SK-N-SH treated with all-trans-retinoic acid at 6 μM for 48 hours (cell line): ENCODE results near the gene PLGLB2.
"Not testable (repeated sequence)": the region's sequence is repeated elsewhere in the genome, so short reads cannot be mapped to it uniquely, and the experiment has no call there.

Experiments used
- ATAC-seq: fragments of 200-7000 bp; cut with Tn5 transposase; 3 replicates; pipeline ENCODE4 v1.9.1; 2020; ENCODE audit warnings: mild to moderate bottlenecking, moderate library complexity

Gene PLGLB2

DNA sequence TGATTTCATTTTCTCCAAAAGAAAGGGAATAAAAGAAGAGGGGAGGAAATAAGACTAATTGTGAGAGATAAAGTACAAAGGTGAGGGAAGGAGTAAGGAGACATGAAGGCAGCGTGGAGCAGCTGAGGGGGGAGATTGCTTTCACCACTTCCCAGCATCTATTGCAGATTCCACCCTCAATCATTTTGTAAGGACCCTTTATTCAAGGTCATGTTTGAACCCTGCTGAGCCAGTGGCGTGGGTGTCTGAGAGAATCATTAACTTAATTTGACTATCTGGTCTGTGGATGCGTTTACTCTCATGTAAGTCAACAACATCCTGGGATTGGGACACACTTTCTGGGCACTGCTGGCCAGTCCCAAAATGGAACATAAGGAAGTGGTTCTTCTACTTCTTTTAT lies at the start of gene PLGLB2:
PLGLB2 (plus strand) TSS at position 297 of the 400 bp plus-strand sequence; CDS start at position 364, 67 bp downstream.
- not testable (repeated sequence) for ATAC-seq

DNA sequence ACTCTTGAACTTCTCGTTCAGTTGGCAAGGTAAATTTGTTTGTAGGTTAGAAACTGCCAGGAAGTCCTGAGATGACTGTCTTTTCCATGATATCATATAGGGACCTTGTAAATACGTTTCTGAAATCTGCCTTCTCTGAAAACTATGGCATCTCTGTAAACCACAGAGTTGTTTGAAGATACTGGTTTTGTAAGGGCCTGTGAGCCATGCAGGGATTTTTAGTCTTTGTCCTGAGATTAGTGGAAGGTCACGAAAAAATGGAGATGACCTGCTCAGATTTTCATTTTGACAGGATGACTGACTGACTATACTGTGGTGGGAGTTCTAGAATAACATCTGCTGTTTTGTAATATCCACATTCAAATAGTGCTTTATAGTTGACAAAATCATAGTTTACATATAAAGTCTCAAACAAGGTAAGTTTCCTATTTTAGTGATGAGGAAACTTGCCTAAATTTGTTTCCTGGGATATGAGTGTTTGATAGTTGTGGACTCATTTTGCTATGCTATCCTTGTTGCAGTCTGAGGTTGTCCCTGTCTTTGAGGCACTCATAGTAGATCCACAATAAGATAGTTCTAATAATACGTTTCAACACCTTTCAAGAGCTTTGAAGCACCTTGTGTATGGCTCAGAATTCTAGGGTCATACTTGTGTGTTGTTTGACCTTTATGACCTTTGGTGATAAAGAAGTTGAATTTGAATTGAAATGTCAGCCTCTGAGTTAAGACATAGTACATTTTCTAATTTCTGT lies 43.1 kb upstream of the PLGLB2 start:
- not testable (repeated sequence) for ATAC-seq

DNA sequence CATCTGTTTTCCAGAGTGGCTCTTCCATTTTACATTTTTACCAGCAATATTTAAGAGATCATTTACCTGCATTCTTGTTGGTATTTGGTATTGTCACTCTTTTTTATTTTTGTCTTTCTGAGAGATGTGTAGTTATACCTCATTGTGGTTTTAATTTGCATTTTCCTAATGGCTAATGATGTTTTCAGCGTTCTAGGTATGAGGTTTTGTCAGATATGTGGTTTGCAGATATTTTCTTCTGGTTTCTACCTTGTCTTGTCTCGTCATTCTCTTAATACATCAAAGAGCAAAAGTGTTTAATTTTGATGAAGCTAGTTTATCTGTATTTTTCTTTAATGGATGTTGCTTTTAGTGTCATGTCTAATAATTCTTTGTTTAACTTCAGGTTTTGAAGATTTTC lies 39.5 kb upstream of the PLGLB2 start:
- ATAC-seq = not testable (repeated sequence)

DNA sequence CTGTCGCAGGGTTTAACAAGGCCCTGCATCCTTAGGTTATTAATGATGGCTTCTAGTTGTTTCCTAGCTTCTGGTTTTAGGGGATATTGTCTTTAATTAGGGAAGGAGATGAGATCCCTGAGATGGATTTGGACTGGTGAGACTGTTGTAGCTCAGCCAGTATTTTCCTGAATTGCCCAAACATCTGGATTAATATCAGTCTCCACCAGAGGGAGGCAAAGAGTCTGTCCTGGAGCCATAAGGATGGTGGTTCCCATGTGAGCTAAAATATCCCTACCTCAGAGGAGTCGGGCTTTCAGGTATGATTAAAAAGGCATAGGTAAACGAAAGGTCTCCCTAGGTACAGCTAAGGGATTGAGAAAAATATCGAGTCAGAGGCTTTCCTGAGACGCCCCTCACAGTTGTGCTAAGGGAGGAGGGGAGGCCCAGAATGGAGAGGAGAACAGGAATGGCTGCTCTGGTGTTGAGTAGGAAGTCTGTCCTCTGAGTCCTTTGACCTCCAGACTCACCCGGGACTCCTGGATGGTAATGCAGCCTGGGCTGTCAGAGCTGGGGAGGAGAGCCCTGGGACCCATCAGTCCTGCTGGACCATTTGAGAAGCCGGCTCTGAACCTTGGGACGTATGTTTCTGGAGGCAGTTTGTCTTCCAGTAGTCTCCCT lies 19.8 kb upstream of the PLGLB2 start:
- peak; percentile 85 for ATAC-seq

DNA sequence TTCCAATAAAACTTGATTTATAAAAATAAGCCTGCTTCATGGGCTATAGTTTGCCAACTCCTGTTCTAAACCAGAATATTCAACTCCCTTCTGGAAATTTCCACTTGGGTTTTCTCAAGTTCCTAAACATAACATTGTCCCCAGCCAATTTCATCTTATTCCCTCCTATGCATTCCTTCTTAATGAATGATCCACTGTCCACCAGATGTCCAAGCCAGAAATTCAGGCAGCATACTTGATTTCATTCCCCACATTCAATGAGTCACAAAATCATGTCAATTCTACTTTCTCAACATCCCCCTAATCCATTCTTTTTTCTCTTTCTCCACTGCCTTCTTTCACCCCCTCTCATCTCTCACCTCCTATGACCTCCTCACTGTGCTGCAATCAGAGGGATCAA lies 7.0 kb upstream of the PLGLB2 start:
- ATAC-seq = peak; percentile 72

DNA sequence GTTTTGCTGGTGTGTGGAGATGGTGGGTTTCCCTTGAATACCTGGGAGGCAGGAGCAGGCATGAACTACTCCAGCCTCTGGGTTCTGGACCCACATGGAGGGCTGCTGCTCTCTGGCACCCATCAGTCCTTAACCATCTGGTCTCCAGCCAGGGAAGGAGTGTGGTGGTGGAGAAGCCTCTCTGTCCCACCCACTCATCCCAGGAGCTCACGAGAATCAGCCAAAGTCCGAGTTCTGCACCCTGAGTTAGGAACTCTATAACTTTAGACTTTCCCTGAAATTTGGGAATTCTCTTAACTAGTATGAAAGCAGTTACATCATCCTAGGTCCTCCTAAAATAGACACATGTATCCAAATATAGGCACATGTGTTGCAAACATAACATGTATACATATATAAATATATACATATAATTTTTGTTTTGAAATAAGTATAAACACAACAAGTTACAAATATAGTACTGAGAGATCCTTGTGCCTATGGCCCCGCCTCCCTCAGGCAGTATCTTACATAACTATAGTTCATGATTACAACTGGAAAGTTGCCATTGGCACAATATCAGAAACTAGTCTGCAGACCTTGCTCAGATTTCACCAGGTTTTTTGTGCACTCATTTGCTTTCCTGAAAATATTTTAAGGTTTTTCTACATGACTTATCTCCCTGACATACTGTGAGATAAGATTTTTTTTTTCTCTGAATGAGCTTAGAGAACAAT lies 5.3 kb upstream of the PLGLB2 start:
- ATAC-seq = peak; percentile 86

DNA sequence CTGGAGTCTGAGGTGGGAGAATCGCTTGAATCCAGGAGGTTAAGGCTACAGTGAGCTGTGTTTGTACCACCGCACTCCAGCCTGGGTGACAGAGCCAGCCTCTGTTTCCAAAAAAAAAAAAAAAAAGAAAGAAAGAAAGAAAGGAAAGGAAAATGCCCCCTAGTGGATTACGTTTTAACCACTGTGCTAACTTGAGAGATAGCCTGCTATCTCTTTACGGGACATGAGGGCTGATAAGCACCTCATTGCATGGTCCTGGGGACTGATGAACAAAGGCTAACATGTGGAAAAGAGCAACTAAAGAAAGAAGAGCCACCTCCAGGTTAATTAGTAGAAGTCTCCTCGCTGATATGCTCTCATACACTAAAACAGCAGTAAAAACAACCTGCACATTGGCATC lies 4.2 kb upstream of the PLGLB2 start:
- ATAC-seq = peak; percentile 25; the same call in 1 of the 3 replicates

DNA sequence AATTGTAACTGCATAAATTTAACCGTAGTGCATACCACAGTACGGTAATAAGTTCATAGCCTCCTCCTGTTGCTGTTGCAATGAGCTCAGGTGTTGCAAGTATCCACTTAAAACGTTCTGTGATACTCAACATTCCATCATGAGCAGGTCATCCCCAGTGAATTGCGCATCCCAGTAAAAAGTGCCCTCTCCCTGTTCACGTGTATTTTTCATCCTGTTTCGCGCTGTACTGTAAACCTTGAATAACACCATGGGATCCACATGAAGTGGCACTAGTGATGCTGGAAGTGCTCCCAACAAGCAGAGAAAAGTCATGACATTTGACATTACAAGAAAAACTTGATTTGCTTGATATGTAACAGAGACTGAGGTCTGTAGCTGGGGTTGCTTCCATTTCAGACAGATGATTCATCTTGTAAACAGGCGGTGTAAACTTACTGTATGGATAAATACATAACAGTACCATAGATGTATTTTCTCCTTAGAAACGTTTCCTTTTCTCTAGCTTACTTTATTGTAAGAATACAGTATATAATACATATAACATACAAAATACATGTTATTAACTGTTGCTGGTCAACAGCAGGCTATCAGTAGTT lies 2.4 kb upstream of the PLGLB2 start:
- not testable (repeated sequence) for ATAC-seq

DNA sequence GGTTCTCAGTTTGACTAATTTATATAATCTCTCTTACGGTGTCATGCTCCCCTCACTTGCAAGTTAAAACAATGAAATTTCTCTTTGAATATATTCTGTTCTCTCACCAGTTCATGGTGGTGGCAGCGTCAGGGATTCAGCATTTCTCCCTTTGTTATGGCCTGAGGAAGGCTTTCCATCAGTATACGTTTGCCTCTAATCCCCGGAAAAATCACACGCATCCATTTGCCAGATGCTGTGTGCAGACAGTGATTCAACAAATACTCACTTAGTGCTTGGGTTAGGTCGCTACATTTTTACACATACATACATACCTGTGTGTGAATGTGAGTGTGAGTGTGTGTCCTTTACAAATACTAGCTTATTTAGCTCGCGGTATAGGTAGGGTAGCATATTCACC lies 637 bp downstream of the PLGLB2 start:
- not testable (repeated sequence) for ATAC-seq

DNA sequence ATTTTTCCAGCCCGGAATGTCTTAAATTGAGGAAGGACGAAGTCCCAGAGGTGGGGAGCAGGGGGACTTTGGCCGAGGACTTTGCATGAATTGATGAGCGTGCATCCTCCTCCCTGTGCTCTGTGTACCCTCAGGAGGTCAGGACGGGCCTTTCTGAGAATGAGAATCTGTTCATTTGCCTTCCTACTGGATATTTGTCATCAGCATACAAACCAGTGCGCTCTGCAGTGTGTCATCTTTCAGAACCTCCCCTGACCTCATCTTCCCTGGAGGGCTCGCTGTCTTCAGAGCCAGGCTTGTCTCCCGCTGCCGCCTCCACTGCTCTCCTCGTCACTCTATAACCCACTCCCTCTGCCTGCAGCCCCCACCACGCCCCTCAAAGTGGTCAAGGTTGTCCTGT lies 2.7 kb downstream of the PLGLB2 start:
- not testable (repeated sequence) for ATAC-seq

DNA sequence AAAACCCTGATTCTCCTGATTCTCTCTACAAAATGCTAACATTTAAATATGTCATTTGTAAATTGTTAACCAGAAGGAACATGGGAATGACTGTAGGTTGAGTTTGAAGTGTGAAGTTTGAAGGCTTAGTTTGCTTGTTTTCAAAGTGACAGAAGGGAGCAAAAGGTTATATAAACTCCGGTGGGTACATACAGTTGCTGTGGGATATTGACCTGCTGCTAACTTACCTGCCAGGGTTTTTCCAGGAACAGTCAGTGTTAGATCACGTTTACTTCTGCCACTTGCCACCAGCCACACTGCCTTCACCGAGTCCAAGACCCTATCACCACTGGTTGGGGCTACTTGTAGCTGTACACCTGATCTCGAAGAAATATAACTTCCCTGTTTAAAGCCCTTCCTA lies 6.9 kb downstream of the PLGLB2 start:
- not testable (repeated sequence) for ATAC-seq
